ENCODE results near the gene FUOM.

The FUOM gene

DNA sequence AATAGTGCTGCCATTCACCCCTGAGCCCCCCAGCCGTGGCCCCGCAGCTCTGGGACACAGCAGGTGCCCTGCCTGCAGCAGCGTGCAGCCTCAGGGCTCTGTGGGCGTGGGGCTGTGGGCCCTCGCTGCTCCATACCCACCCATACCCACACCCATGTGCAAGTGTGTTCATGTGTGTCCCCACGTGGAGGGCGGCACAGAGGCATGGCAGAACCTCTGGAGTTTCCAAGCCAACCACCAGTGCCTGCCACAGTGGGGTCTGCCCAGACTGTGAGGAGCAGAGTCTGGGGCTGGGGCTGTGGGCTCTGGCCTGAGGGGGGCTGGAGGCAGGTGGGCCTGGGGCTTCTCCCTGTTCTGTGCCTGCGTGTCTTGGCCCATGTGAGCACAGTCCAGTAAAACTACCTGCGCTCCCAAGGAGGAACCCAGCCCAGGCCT lies 8.2 kb downstream of the FUOM start:
- no peak for DNase-seq

DNA sequence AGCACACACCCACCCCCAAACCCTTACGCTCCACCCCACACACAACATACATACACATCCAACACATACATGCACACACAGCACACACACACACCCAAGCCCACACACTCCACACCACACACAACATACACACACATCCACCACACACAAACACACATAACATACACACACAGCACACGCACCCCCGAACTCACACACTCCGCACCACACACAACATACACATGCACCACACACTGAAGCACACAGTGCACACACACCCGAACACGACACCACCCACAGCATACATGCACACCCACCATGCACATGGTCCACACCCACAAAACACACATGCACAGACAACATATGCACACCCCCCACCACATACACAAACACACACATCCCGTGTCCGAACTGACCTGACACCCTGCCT lies 8.7 kb downstream of the FUOM start:
- no peak for DNase-seq

DNA sequence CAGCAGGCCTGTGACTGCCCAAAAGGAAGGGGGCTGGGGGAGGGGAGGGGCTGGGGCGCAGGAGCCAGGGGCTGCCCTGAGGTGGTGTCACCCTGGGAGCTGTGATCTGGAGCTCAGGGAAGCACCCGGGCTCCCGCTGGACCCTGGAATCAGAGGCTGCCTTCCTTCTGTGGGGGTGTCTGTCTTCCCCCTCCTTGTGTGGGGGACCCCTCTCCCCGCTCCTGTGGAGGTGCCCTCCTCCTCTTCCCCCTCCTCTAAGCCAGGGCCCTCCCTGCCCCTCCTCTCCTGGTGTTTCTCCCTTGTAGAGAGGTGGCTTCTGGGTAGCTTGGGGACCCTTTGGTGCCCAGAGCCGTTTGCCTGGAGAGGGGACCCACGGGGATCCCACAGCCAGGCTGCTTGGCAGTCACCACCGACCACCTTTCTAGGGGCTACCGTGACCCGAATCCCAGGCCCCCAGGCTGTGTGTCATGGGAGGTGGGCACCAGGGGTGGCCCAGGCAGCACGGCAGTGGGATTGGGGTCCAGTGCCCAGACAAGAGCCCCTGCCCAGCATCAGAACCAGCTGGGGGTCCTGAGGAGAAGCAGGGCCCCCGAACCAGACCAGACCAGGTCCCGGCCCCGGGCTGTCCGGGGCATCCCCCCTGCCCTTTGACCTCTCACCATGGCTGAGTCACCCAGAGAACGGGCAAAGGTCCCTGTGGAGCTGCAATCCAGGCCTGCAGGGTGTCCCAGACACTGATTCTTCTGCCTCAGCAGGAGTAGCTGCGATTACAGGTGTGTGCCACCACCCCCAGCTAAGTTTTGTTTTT lies 9.9 kb downstream of the FUOM start:
- DNase-seq, result no peak

GRCh38 chr10:133346413-133346812 lies 11.4 kb downstream of the FUOM start:
- DNase-seq, result no peak

DNA sequence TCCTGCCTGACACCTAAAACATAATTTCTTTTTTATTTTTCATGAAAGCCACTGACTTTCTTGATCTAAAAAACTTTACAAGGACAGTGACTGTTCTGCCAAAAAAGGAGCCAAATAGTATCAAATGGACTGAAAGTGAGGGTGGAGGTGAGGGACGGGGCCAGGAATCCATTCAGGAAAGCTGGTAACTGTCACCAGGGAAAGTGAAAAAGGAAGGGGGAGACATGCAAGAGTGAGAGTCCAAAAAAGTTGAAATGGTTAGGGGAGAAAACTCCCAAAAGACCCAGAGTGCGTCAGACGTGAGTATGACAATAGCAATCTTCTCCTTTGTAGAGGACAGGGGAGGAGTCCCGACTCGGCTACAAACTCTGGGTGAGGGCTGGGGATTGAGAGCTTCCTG lies 13.6 kb downstream of the FUOM start:
- DNase-seq, result no peak

GRCh38 chr10:133343558-133343957 lies 14.3 kb downstream of the FUOM start:
- no peak for DNase-seq

GRCh38 chr10:133342942-133343341 lies 14.9 kb downstream of the FUOM start:
- DNase-seq, result no peak

DNA sequence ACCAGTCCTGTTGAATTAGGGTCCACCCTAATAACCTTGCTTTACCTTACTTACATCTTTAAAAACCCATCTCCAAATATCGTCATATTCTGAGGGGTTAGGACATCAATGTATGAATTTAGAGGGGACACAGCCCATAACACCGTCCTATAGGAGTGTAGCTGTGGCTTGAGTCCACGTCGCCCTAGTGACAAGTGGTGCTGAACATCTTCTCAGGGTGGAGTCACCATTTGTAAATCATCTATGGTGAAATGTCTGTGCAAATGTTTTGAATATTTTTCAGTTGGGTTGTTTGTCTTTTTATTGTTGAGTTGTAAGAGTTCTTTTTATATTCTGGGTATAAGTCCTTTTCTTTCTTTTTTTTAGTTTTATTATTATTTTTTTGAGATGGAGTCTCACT lies 15.8 kb downstream of the FUOM start:
- no peak for DNase-seq

DNA sequence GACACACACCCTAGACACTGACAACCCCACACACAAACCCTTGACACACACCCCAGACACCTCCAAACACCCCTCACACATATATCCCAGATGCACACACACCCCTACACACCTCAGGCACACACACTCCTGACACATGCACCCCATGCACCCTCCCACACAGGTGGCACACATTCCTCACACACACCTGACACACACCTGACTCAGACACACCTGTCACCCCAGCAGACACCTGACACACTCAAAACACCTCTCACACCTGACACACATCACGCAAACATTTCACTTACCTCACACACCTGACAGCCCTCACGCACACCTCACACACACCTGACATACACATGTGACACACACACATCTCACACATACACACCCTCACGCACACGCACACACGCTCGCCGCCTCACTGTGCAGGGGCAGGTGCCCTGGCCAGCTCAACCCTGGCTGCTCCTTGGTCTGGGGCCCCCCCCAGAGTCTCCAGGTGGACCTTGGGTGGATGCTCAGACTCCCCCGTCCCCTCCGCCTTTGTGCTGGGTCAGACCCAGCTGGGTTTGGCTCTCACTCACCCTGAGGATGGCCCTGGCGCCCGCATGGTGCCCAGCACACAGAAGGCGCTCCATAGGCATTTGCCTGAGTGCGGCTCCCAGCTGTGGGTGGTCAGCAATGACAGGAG lies 18.0 kb downstream of the FUOM start:
- DNase-seq, result no peak

- no peak for DNase-seq
Measured at GRCh38 chr10:133338080-133339071, 19.4 kb downstream of the FUOM start.

- no peak for DNase-seq
Measured at GRCh38 chr10:133337370-133337725, 20.5 kb downstream of the FUOM start.

DNA sequence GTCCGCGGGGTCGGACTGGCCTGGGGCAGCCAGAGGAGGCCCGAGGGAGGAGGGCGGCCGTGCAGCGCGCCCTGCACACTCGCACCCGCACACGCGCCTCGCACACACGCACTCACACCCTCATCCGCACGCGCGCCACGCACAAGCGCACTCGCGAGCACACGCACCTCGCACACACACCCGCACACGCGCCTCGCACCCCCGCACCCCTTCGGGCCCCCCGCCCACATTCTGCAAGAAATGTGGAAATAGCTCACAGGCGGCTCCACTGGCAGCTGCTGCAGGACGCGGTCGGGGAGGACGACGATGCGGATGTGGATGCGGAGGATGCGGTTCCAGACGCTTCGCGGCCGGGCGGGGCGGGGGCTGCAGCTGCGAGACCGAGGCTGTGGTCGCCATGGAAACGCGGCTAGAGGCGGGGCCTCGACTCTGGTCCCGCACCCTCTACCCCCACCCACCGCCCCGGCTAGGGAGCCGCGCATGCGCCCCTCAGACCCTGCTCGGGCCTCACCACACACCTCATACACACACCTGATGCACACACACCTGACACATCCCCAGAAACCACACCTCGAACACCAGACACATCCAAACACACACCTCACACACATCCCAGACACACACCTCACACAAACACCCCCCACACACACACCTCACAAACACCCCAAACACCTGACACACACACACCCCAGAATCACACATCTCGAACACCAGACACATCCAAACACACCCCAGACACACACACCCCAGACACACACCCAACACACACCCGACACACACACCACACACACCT lies 21.0 kb downstream of the FUOM start, which contains the start of gene CALY:
Gene CALY, minus strand, starts transcription at position 320 of the 793 bp plus-strand sequence. CDS start 7,907 bp downstream, outside the sequence.
- DNase-seq, result peak; percentile 88 to 91

DNA sequence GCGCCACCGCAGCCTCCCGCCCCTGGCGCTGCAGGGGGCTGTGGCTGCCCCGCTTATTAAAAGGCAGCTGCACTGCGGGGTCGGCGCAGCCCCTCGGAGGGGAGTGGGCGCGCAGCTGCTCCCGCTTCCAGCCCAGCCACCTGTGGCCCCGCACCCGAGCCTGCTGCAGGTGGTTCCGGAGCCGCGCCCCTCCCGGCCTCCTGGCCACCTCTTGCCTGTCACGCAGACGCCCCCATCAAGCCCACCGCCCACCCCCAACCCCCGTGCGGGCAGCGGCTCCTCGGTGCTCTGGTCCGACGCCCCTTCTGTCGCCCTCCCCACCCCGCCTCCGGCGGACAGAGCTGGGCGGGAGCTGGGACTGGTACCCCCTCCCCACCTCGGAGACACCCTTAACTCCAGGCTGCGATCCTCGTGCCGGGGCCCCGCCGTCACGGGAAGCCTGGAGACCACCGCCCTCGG lies 21.7 kb downstream of the FUOM start:
- DNase-seq, result no peak

DNA sequence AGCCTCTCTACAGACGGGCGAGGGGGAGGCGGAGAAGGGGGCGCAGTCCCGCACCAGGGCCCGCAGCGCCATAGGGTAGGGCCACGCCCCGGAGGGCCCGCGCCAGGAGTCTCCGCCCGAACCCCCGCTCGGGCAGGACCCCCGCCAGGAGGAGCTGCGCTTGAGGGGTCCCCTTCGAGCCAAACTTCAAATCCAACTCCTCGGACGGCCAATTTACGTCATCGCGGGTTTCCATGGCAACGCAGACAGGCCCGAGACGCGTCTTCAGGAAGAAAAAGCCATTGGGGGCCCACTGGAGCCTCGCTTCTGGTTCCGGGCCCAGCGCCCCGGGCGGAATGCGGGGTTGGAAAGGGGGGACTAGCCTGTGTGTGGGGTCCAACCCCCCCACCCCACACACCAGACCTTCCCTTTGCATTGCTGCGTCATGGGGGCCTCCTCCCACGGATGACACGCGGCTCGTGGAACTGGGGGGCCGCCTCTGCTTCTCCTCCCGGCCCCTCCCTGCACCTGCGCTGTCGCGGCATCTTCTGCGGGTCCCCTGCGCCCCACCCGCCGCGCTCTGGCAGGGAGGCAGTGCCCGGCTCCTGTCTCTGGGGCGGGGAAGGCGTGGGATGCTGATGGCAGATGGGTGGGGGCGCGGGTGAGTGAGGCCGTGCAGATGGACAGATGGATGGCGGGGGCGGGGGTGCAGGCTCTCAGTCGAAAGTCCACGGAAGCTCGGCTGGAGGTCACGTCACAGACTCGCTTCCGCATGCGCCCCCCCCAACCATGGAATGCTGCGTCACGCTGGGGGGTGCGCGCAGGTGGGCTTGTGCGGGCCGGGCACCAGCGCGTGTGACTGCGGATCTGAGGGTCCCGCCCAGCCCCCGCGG lies 22.3 kb downstream of the FUOM start:
- peak; percentile 86 to 87 for DNase-seq

GRCh38 chr10:133334503-133335245 lies 23.1 kb downstream of the FUOM start:
- DNase-seq, result peak in 1 of 2 donors; percentile 20

- no peak for DNase-seq
Measured at GRCh38 chr10:133332936-133333699, 24.7 kb downstream of the FUOM start.

- peak; percentile 83 to 89 for DNase-seq
Measured at GRCh38 chr10:133329491-133330202, 28.2 kb downstream of the FUOM start.

Data from CD4-positive, alpha-beta T cell treated with Interferon alpha-2 for 1 hour (primary cell).